Upper lobe of left lung (tissue), 6 donors: ENCODE data around the gene USF2. TPM values are rescaled to one million over a fixed set of nuclear protein-coding genes. Genes with fewer than 3 reads are reported as not detected.

Source experiments
- ATAC-seq, 2 donors: fragments of 200-7000 bp; cut with Tn5 transposase; one replicate each; pipeline ENCODE4 v1.9.1; 2022; ENCODE audit warnings: mild to moderate bottlenecking in 2 of 2, moderate library complexity in 2 of 2; ENCODE audit not compliant: low FRiP score in 2 of 2
- DNase-seq, 2 donors: peaks; one replicate each; pipeline ENCODE4 v3.0.0-alpha.2; 2019 to 2020
- H3K27ac ChIP-seq, 4 donors: fragments of 200-600 bp; sonication (generic); one replicate each; pipeline ENCODE4 v1.5.1; 2016 to 2019
- H3K27me3 ChIP-seq, 4 donors: fragments of 200-600 bp; sonication (generic); one replicate each; pipeline ENCODE4 v1.5.1; 2017 to 2019
- H3K36me3 ChIP-seq, 4 donors: fragments of 200-600 bp; sonication (generic); one replicate each; pipeline ENCODE4 v1.5.1; 2016 to 2019
- H3K4me1 ChIP-seq, 4 donors: fragments of 200-600 bp; sonication (generic); one replicate each; pipeline ENCODE4 v1.5.1; 2018 to 2019
- H3K4me3 ChIP-seq, 4 donors: fragments of 200-600 bp; sonication (generic); one replicate each; pipeline ENCODE4 v1.5.1; 2017 to 2019; ENCODE audit warnings: mild to moderate bottlenecking in 2 of 4, moderate library complexity in 1 of 4
- H3K9me3 ChIP-seq, 4 donors: fragments of 200-600 bp; sonication (generic); one replicate each; pipeline ENCODE4 v1.5.1; 2018 to 2019
- EP300 ChIP-seq, 4 donors: sonication (generic); formaldehyde crosslinking; IDR thresholded peaks; one replicate each; pipeline ENCODE4 v1.5.1; 2017; ENCODE audit warnings: antibody characterized with exemption in 4 of 4, control low read depth in 2 of 4
- POLR2A ChIP-seq, 4 donors: fragments of 450-650 bp; IDR thresholded peaks; one replicate each; pipeline ENCODE4 v1.5.1; 2016 to 2017; ENCODE audit warnings: antibody characterized with exemption in 4 of 4, mild to moderate bottlenecking in 2 of 4
- POLR2AphosphoS5 ChIP-seq, 2 donors: sonication (generic); formaldehyde crosslinking; IDR thresholded peaks; one replicate each; pipeline ENCODE4 v1.5.1; 2017; ENCODE audit warnings: antibody characterized with exemption in 2 of 2
- WGBS, 2 donors: methylation state at CpG; one replicate each; pipeline ENCODE4 v1.1.5; 2017 to 2018; 5-methylcytosine and 5-hydroxymethylcytosine counted together
- total RNA-seq, 6 donors: library from RNA; depleted of rRNA in 4 of 6; stranded (reverse); fragments of >200 nt in 4 of 6; gene quantifications; one replicate each; pipeline versions ENCODE4 v1.1.0 to v1.2.1, GENCODE V29; 2016 to 2021
- TF ChIP-seq, protein P1 (sequence below), 6 experiments: fragments of 450-650 bp in 4 of 6; fragments of 200-600 bp in 2 of 6; sonication (generic) in 2 of 6; IDR thresholded peaks; one replicate each; pipeline ENCODE4 v1.5.1; 2016 to 2019; ENCODE audit warnings: antibody characterized with exemption in 6 of 6
- donor health status: DM: no; HTN: no; CAD: no; lungs with moderate emphysema.
- donor health status: DM: no; HTN: yes; CAD: no; lungs with severe emphysema.

USF2 gene
- total RNA-seq, 6 donors from 2014 or later = 96.7 to 289 (median 175) TPM

DNA sequence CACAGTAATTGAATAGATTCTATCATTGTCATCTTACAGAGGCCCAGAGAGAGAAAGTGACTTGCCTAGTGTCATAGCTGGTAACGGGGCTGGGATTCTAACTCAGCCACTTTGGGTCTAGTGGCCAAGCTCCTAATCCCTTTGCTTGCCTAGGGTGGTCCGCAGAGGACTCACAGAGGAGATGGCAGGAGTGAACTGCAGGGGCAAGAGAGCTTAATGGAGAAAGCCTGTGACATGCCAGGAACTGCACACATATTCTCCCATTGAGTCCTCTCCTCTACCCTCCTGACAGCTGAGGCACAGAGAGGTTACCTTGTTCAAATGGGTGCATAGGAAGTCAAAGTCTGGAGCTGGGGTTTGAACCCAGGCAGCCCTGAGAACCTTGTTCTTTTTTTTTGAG, 17.3 kb upstream of the USF2 start:
- ATAC-seq (no peak), DNase-seq (no peak)
- peaks cover 20 to 54% (median 35%) of the 10 kb centered on the region in 4 donors for H3K4me1 ChIP-seq

GRCh38 chr19:35253316-35254286, 15.2 kb upstream of the USF2 start:
- no peaks in the 10 kb centered on the region for H3K27me3 ChIP-seq
- H3K36me3 ChIP-seq = peaks cover 0 to 26% (median 0%) of the 10 kb centered on the region in 4 donors
- peak overlapping the region; percentile 48 to 84 (median 59) for H3K27ac ChIP-seq
- DNase-seq (no peak), ATAC-seq (no peak)
- H3K4me3 ChIP-seq = no peak overlapping the region
- TF ChIP-seq POLR2AphosphoS5 (IDR thresholded peaks at IDR 0.05) (no peak), EP300 (IDR thresholded peaks at IDR 0.05) (no peak), POLR2A (IDR thresholded peaks at IDR 0.05) (no peak)
- TF ChIP-seq, protein P1, sequence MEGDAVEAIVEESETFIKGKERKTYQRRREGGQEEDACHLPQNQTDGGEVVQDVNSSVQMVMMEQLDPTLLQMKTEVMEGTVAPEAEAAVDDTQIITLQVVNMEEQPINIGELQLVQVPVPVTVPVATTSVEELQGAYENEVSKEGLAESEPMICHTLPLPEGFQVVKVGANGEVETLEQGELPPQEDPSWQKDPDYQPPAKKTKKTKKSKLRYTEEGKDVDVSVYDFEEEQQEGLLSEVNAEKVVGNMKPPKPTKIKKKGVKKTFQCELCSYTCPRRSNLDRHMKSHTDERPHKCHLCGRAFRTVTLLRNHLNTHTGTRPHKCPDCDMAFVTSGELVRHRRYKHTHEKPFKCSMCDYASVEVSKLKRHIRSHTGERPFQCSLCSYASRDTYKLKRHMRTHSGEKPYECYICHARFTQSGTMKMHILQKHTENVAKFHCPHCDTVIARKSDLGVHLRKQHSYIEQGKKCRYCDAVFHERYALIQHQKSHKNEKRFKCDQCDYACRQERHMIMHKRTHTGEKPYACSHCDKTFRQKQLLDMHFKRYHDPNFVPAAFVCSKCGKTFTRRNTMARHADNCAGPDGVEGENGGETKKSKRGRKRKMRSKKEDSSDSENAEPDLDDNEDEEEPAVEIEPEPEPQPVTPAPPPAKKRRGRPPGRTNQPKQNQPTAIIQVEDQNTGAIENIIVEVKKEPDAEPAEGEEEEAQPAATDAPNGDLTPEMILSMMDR (IDR thresholded peaks at IDR 0.05) = no peak
- WGBS, 2 donors = 71 to 81% methylated on average over 6 to 9 of the region's 9 CpGs
- no peaks in the 10 kb centered on the region for H3K9me3 ChIP-seq
- H3K4me1 ChIP-seq = peaks cover 16 to 39% (median 29%) of the 10 kb centered on the region in 4 donors

More for the DNA sequence above, 17.3 kb upstream of the USF2 start:
- Histone ChIP-seq H3K36me3 (peaks cover 0 to 26% (median 0%) of the 10 kb centered on the region in 4 donors), H3K4me3 (no peak overlapping the region), H3K9me3 (no peaks in the 10 kb centered on the region), H3K27me3 (no peaks in the 10 kb centered on the region), H3K27ac (peak overlapping the region in 1 of 4 donors; percentile 10)
- TF ChIP-seq, protein P1 (IDR thresholded peaks at IDR 0.05) = no peak
- no peak for TF ChIP-seq POLR2AphosphoS5 (IDR thresholded peaks at IDR 0.05)
- no peak for TF ChIP-seq EP300 (IDR thresholded peaks at IDR 0.05)
- TF ChIP-seq POLR2A (IDR thresholded peaks at IDR 0.05) = no peak
- 76 to 78% methylated on average over 2 of the region's 2 CpGs for WGBS, 2 donors

DNA sequence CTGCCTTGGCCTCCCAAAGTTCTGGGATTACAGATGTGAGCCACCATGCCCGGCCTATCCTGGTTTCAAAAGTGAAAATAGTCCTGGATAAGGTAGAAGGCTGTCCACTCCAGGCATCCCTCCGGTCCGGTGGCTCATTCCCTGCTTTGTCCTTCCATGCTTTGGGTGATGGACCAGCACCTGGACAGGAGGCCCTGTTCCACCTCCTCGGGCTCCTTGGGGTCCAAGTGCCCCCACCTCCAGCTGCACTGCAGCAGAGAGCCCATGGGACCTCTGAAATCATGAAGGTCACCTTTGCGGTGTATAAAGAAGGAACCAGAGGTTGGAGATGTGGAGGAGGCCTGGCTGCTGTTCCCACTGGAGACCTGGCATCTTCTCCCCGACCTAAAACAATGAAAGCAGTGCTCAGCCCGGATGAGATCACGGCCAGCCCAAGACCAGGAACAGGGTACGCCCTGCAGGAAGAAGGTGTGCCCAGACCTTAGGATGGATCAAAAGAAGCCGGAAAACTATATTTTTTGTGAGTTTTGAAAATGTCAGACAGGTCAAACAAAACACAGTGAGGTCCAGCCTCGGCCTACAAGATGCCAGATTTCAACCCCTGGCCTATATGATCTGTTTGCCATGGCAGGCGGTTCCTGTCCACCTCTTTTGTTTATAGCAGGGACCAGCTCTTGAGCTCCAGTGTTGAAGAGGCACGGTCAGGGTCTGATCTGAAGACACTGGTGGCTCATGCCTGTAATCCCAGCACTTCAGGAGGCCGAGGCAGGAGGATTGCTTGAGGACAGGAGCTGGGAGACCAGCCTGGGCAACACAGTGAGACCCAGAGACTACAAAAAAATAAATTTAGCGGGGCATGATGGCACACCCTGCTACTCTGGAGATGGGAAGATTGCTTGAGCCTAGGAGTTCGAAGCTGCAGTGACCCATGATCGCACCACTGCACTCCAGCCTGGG, 14.1 kb upstream of the USF2 start:
- no peak for ATAC-seq
- TF ChIP-seq, protein P1 (IDR thresholded peaks at IDR 0.05) = no peak
- no peak for TF ChIP-seq POLR2A (IDR thresholded peaks at IDR 0.05)
- TF ChIP-seq EP300 (IDR thresholded peaks at IDR 0.05) = no peak
- no peak for TF ChIP-seq POLR2AphosphoS5 (IDR thresholded peaks at IDR 0.05)
- Histone ChIP-seq H3K27ac (peak overlapping the region; percentile 60 to 84 (median 65)), H3K9me3 (no peaks in the 10 kb centered on the region), H3K27me3 (no peaks in the 10 kb centered on the region), H3K4me3 (no peak overlapping the region), H3K36me3 (peaks cover 0 to 29% (median 1%) of the 10 kb centered on the region in 4 donors), H3K4me1 (peaks cover 16 to 29% (median 25%) of the 10 kb centered on the region in 4 donors)
- no peak for DNase-seq
- WGBS, 2 donors = 79 to 83% methylated on average over 17 of the region's 17 CpGs

DNA sequence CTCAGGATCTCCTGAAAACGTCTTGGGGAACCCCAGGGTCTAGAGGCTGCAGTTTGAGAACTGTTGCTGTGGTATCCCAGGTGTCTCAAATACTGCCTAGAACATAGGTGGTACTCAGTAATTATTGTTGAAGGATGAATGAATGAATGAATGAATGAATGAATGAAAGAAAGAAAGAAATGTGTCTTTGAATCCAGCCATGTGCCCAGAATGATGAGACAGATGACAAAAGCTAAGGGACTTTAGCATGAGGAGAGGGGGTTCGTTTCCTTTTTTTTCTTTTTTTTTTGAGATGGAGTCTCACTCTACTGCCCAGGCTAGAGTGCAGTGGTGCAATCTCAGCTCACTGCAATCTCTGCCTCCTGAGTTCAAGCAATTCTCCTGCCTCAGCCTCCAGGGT, 12.2 kb upstream of the USF2 start:
- ATAC-seq (no peak), DNase-seq (no peak)
- Histone ChIP-seq H3K36me3 (peaks cover 0 to 23% (median 1%) of the 10 kb centered on the region in 4 donors), H3K4me3 (no peak overlapping the region), H3K9me3 (no peaks in the 10 kb centered on the region), H3K27me3 (no peaks in the 10 kb centered on the region), H3K4me1 (peaks cover 5 to 20% (median 17%) of the 10 kb centered on the region in 4 donors), H3K27ac (no peak overlapping the region)
- WGBS, 2 donors = 54 to 56% methylated on average over 2 of the region's 2 CpGs
- TF ChIP-seq EP300 (IDR thresholded peaks at IDR 0.05) = no peak
- TF ChIP-seq, protein P1 (IDR thresholded peaks at IDR 0.05) = no peak
- no peak for TF ChIP-seq POLR2A (IDR thresholded peaks at IDR 0.05)
- no peak for TF ChIP-seq POLR2AphosphoS5 (IDR thresholded peaks at IDR 0.05)
